CD4-positive, alpha-beta T cell (primary cell): ENCODE measurements around the gene ZNF223. TPM values are rescaled to one million over a fixed set of nuclear protein-coding genes. Genes with fewer than 3 reads are reported as not detected.

Experiments used
- ATAC-seq: fragments of 200-7000 bp; cut with Tn5 transposase; one replicate; pipeline ENCODE4 v1.10.0; 2022; ENCODE audit warnings: mild to moderate bottlenecking; ENCODE audit not compliant: poor library complexity
- CTCF ChIA-PET: fragments of 350-600 bp; sonication (Branson Sonifier 250); formaldehyde crosslinking; loops from one replicate; lab custom pipeline; 2021; ENCODE audit warnings: antibody characterized with exemption, inconsistent platforms; lab: Charles Lee
- POLR2A ChIA-PET: fragments of 350-600 bp; sonication (Branson Sonifier 250); formaldehyde crosslinking; loops from one replicate; lab custom pipeline; 2021; ENCODE audit warnings: antibody characterized with exemption, inconsistent platforms; lab: Charles Lee
- DNase-seq, 14 experiments: peaks; one replicate each; pipeline ENCODE4 v3.0.0-alpha.2; 2013 to 2020; ENCODE audit warnings: mixed read lengths in 2 of 14
- H3K27ac ChIP-seq, 2 donors: one replicate each; pipeline versions ENCODE4 v1.5.1 to v1.7.0; 2013; ENCODE audit warnings: low read length in 2 of 2, low read depth in 1 of 2, mild to moderate bottlenecking in 1 of 2
- H3K27me3 ChIP-seq, 2 experiments: 1 replicate in 1 of 2; 2 replicates in 1 of 2; pipeline versions ENCODE4 v1.6.1 to v1.7.0; 2013; ENCODE audit warnings: low read length in 2 of 2, control low read depth in 1 of 2, mild to moderate bottlenecking in 1 of 2, moderate library complexity in 1 of 2; ENCODE audit not compliant: insufficient read depth in 2 of 2, control insufficient read depth in 1 of 2
- H3K36me3 ChIP-seq: one replicate; pipeline ENCODE4 v1.6.1; 2013; ENCODE audit warnings: low read length, control low read depth; ENCODE audit not compliant: insufficient read depth
- H3K4me1 ChIP-seq: one replicate; pipeline ENCODE4 v1.6.1; 2013; ENCODE audit warnings: low read length, control low read depth; ENCODE audit not compliant: insufficient read depth
- H3K4me3 ChIP-seq: one replicate; pipeline ENCODE4 v1.5.1; 2013; ENCODE audit warnings: mild to moderate bottlenecking, low read length, moderate library complexity
- H3K9me3 ChIP-seq, 2 experiments: 1 replicate in 1 of 2; 2 replicates in 1 of 2; pipeline versions ENCODE4 v1.6.1 to v1.7.0; 2013; ENCODE audit warnings: low read length in 2 of 2, mild to moderate bottlenecking in 2 of 2, control low read depth in 1 of 2, moderate library complexity in 1 of 2; ENCODE audit not compliant: control insufficient read depth in 1 of 2, insufficient read depth in 1 of 2
- H3K27ac Mint-ChIP-seq: one replicate; pipeline ENCODE4 v1.8.0; 2020; ENCODE audit warnings: mixed read lengths
- H3K27me3 Mint-ChIP-seq: one replicate; pipeline ENCODE4 v1.8.0; 2021; ENCODE audit warnings: mixed read lengths
- H3K36me3 Mint-ChIP-seq: one replicate; pipeline ENCODE4 v1.8.0; 2021; ENCODE audit warnings: low read depth, mixed read lengths
- H3K4me1 Mint-ChIP-seq: one replicate; pipeline ENCODE4 v1.8.0; 2021; ENCODE audit warnings: low read depth, mixed read lengths
- H3K4me3 Mint-ChIP-seq: one replicate; pipeline ENCODE4 v1.8.0; 2020; ENCODE audit warnings: mild to moderate bottlenecking, mixed read lengths
- H3K9me3 Mint-ChIP-seq: one replicate; pipeline ENCODE4 v1.8.0; 2020; ENCODE audit warnings: mixed read lengths
- CTCF ChIP-seq: fragments of 200-600 bp; IDR thresholded peaks from one replicate; pipeline ENCODE4 v1.8.0; 2022; ENCODE audit warnings: antibody characterized with exemption, mild to moderate bottlenecking
- intact Hi-C, 2 experiments: fragments of 100-400 bp; cut with DNase I in 1 of 2; cut with micrococcal nuclease in 1 of 2; formaldehyde crosslinking; loops; one replicate each; pipeline versions ENCODE4 v1.15.1 to v1.9.0; 2023 to 2025; cut with DNase I, micrococcal nuclease
- total RNA-seq, 174 experiments: library from RNA in 2 of 174; stranded (reverse) in 2 of 174; gene quantifications; one replicate each; pipeline ENCODE4 v1.2.3 and lab custom pipeline; 2021 to 2026

ZNF223 gene
- total RNA-seq, 2 experiments from 2014 or later = 0.67 to 1.1 TPM

GRCh38 chr19:44002566-44003460 lies 49.0 kb upstream of the ZNF223 start, which contains the start of gene ZNF230:
Gene ZNF230 (plus strand): TSS chr19:44002957. CDS start chr19:44007079, 4,122 bp downstream.
- ATAC-seq = peak; percentile 97
- H3K4me3 ChIP-seq = peak within 1 kb of the TSS; percentile 84
- peaks cover 18% of the 10 kb centered on the region for H3K4me1 ChIP-seq
- no peaks in the 10 kb centered on the region for H3K27me3 ChIP-seq
- Mint-ChIP-seq H3K27ac (peak within 1 kb of the TSS; percentile 90), H3K4me3 (peak within 1 kb of the TSS; percentile 100), H3K9me3 (peaks cover 24% of the 10 kb centered on the region), H3K4me1 (peaks cover 29% of the 10 kb centered on the region), H3K36me3 (peaks cover 59% of the 10 kb centered on the region), H3K27me3 (no peaks in the 10 kb centered on the region)
- ChIA-PET CTCF (no interaction called here), POLR2A (interaction anchor here (1.4 kb wide), 1 partner anchor 68 kb away, joined by 4 read pairs; the partner anchor contains the start of gene ZNF45)
- intact Hi-C loops = loop anchor here (1.0 to 10.0 kb wide), 12 partner anchors 18 to 304 kb away; partner anchors contain the start of genes ZNF155 (in 2 of the 2), ZNF224 (in 2 of the 2), ZNF45 (in 2 of the 2) and ZNF222 (in 1 of the 2)
- peaks cover 9% of the 10 kb centered on the region for H3K36me3 ChIP-seq
- TF ChIP-seq CTCF = no peak
- H3K9me3 ChIP-seq = peaks cover 18 to 34% of the 10 kb centered on the region in 2 experiments
- H3K27ac ChIP-seq = peak within 1 kb of the TSS; percentile 39 to 53
- peak; percentile 56 to 96 (median 75) for DNase-seq

GRCh38 chr19:44003461-44004009 lies 48.3 kb upstream of the ZNF223 start:
- ChIA-PET CTCF (interaction anchor here (0.9 kb wide), 1 partner anchor 92 kb away, joined by 3 read pairs; no protein-coding TSS in a partner anchor), POLR2A (interaction anchor here (1.4 kb wide), 1 partner anchor 68 kb away, joined by 4 read pairs; the partner anchor contains the start of gene ZNF45)
- intact Hi-C loops = loop anchor here (2.0 to 10.0 kb wide), 10 partner anchors 19 to 304 kb away; partner anchors contain the start of genes ZNF224 (in 2 of the 2), ZNF45 (in 2 of the 2), ZNF155 (in 1 of the 2) and ZNF225 (in 1 of the 2)
- Mint-ChIP-seq H3K4me1 (peaks cover 29% of the 10 kb centered on the region), H3K9me3 (peaks cover 21% of the 10 kb centered on the region), H3K4me3 (peak overlapping the region; percentile 100), H3K36me3 (peaks cover 59% of the 10 kb centered on the region), H3K27ac (peak overlapping the region; percentile 90), H3K27me3 (no peaks in the 10 kb centered on the region)
- H3K27ac ChIP-seq = no peak overlapping the region
- peaks cover 18 to 35% of the 10 kb centered on the region in 2 experiments for H3K9me3 ChIP-seq
- no peak for TF ChIP-seq CTCF
- H3K27me3 ChIP-seq = no peaks in the 10 kb centered on the region
- DNase-seq (peak in 2 of 14 experiments; percentile 20 to 21), ATAC-seq (peak; percentile 36)
- H3K4me3 ChIP-seq = peak overlapping the region; percentile 84
- H3K36me3 ChIP-seq = peaks cover 16% of the 10 kb centered on the region
- H3K4me1 ChIP-seq = peaks cover 18% of the 10 kb centered on the region

- Histone ChIP-seq H3K27me3 (no peaks in the 10 kb centered on the region), H3K36me3 (peaks cover 41% of the 10 kb centered on the region), H3K4me3 (no peak overlapping the region), H3K4me1 (peaks cover 18% of the 10 kb centered on the region), H3K27ac (no peak overlapping the region), H3K9me3 (peaks cover 34 to 55% of the 10 kb centered on the region in 2 experiments)
- TF ChIP-seq CTCF = no peak
- Mint-ChIP-seq H3K27ac (no peak overlapping the region), H3K4me1 (peaks cover 29% of the 10 kb centered on the region), H3K4me3 (no peak overlapping the region), H3K27me3 (no peaks in the 10 kb centered on the region), H3K36me3 (peaks cover 77% of the 10 kb centered on the region), H3K9me3 (peaks cover 27% of the 10 kb centered on the region)
- ATAC-seq = no peak
- peak in 2 of 14 experiments; percentile 29 for DNase-seq
- CTCF ChIA-PET = no interaction called here
- POLR2A ChIA-PET = no interaction called here
- intact Hi-C loops = loop anchor here in 1 of 2 experiments (10.0 kb wide), 1 partner anchor 71 kb away; the partner anchor contains the start of gene ZNF45
Measured at GRCh38 chr19:44005973-44006372, 45.9 kb upstream of the ZNF223 start.
